ENCODE results near the gene SLC24A1.

Gene SLC24A1

GRCh38 chr15:65653801-65654521 is 32.2 kb downstream of the SLC24A1 start:
- DNase-seq: no peak

- no peak for DNase-seq
These were observed 33.3 kb downstream of the SLC24A1 start for GRCh38 chr15:65655026-65655425.

GRCh38 chr15:65655457-65655856 is 33.7 kb downstream of the SLC24A1 start:
- DNase-seq: no peak

GRCh38 chr15:65659502-65660052 is 37.8 kb downstream of the SLC24A1 start:
- no peak for DNase-seq

- DNase-seq: no peak
These were observed 39.2 kb downstream of the SLC24A1 start for GRCh38 chr15:65660927-65661326.

- no peak for DNase-seq
These were observed 41.8 kb downstream of the SLC24A1 start for GRCh38 chr15:65663521-65663920.

GRCh38 chr15:65666257-65666656 is 44.5 kb downstream of the SLC24A1 start:
- no peak for DNase-seq

- no peak for DNase-seq
These were observed 53.8 kb downstream of the SLC24A1 start for GRCh38 chr15:65675551-65675950.

GRCh38 chr15:65676123-65676522 is 54.4 kb downstream of the SLC24A1 start:
- no peak for DNase-seq

- no peak for DNase-seq
These were observed 58.8 kb downstream of the SLC24A1 start for GRCh38 chr15:65680544-65680943.

GRCh38 chr15:65682404-65682911 is 60.7 kb downstream of the SLC24A1 start:
- no peak for DNase-seq

- no peak for DNase-seq
These were observed 66.7 kb downstream of the SLC24A1 start for GRCh38 chr15:65688462-65688861.

GRCh38 chr15:65690173-65690572 is 68.4 kb downstream of the SLC24A1 start:
- no peak for DNase-seq

GRCh38 chr15:65690778-65691177 is 69.0 kb downstream of the SLC24A1 start:
- no peak for DNase-seq

GRCh38 chr15:65695081-65695480 is 73.3 kb downstream of the SLC24A1 start:
- DNase-seq: no peak
